BLaER1 (cell line): ENCODE measurements around the gene NEDD8.
A peak's percentile ranks its signal among the peaks of the same experiment; 100 is the strongest.
"Not testable (repeated sequence)": the region's sequence is repeated elsewhere in the genome, so short reads cannot be mapped to it uniquely, and the experiment has no call there.

Source experiments
- H3K27ac ChIP-seq: shearing (Covaris generic); formaldehyde crosslinking; 2 replicates; pipeline ENCODE4 v1.8.1; 2022
- H3K27me3 ChIP-seq: shearing (Covaris generic); formaldehyde crosslinking; 2 replicates; pipeline ENCODE4 v1.8.1; 2022
- H3K36me3 ChIP-seq: shearing (Covaris generic); formaldehyde crosslinking; 2 replicates; pipeline ENCODE4 v1.8.1; 2022
- H3K4me1 ChIP-seq: shearing (Covaris generic); formaldehyde crosslinking; 2 replicates; pipeline ENCODE4 v1.8.1; 2022
- H3K4me2 ChIP-seq: shearing (Covaris generic); formaldehyde crosslinking; 2 replicates; pipeline ENCODE4 v1.8.1; 2022
- H3K4me3 ChIP-seq: shearing (Covaris generic); formaldehyde crosslinking; 2 replicates; pipeline ENCODE4 v1.8.1; 2022
- H3K9ac ChIP-seq: shearing (Covaris generic); formaldehyde crosslinking; 2 replicates; pipeline ENCODE4 v1.8.1; 2022
- H3K9me3 ChIP-seq: shearing (Covaris generic); formaldehyde crosslinking; 2 replicates; pipeline ENCODE4 v1.8.1; 2022
- H4K20me1 ChIP-seq: shearing (Covaris generic); formaldehyde crosslinking; 2 replicates; pipeline ENCODE4 v1.8.1; 2022
- Cebpa-rat ChIP-seq: shearing (Covaris generic); IDR thresholded peaks from 2 replicates; pipeline ENCODE4 v1.8.1; 2022

The NEDD8 gene

DNA sequence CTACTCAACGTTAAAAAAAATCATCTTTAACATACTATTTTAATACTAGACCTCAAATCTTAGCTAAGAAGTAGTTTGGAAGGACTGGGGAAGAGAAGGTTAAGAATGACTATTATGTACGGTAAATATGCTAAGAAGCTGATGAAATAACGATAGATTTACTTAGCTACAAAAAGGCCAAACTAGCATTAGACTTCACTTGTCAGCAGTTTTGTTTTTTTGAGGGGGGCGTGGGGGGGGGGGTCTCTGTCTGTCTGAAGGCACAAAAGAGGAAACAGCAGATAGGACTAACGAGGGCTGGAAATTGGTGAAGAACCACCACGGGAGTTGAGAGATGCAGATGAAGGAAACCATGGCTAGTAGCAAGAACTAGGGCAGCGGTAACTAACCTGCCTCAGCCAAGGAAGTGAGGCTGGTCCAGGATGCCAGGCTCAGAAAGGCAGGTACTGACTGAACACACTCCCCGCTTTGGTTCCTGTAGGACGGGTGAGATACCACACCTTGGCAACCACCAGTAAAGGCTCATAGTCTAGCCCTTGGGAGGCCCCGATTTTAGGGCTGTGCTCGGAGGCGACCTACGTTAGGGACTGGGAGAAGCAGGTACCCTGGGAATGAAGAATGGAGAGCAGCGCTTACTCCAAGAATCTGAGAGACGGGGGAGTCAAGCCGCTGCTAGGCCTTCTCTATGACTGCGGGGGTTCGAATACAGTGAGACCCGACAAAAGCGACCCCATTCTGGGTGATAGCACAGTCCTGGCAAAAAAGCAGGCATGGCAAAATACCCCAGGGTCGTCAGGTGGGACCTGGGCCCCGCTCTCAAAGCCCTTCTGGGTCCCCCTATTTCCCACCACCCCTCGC is 675 bp downstream of the NEDD8 start:
- Histone ChIP-seq H3K27ac (peak overlapping the region; percentile 85), H3K4me3 (peak overlapping the region; percentile 85), H4K20me1 (peaks cover 8% of the 10 kb centered on the region; the same call in 1 of the 2 replicates), H3K4me1 (peaks cover 39% of the 10 kb centered on the region), H3K36me3 (peaks cover 49% of the 10 kb centered on the region), H3K9me3 (no peaks in the 10 kb centered on the region), H3K9ac (peak overlapping the region; percentile 89), H3K4me2 (peak overlapping the region; percentile 93), H3K27me3 (no peaks in the 10 kb centered on the region)
- no peak for TF ChIP-seq Cebpa-rat

DNA sequence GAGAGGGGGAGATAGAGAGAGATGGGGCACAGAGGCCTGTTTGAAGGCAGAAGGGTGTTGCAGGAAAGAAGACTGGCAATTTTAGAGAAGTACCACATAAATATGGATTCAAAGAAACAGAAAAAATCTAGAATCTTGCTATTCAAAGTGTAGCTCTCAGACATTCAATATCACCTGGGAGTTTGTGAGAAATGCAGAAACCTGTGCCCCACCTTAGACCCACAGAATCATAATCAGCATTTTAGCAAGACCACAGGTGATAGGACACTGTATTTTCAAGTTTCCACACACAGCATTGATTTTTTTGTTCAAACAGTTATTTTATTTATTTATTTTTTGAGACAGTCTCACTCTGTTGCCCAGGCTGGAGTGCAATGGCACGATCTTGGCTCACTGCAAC is 3.3 kb downstream of the NEDD8 start:
- no peaks in the 10 kb centered on the region for H3K9me3 ChIP-seq
- no peak overlapping the region for H3K4me2 ChIP-seq
- peaks cover 28% of the 10 kb centered on the region for H3K36me3 ChIP-seq
- TF ChIP-seq Cebpa-rat = no peak
- no peaks in the 10 kb centered on the region for H3K27me3 ChIP-seq
- H3K4me3 ChIP-seq = no peak overlapping the region
- H3K4me1 ChIP-seq = peaks cover 24% of the 10 kb centered on the region
- H4K20me1 ChIP-seq = peaks cover 25% of the 10 kb centered on the region; the same call in 1 of the 2 replicates
- no peak overlapping the region for H3K9ac ChIP-seq
- H3K27ac ChIP-seq = no peak overlapping the region

DNA sequence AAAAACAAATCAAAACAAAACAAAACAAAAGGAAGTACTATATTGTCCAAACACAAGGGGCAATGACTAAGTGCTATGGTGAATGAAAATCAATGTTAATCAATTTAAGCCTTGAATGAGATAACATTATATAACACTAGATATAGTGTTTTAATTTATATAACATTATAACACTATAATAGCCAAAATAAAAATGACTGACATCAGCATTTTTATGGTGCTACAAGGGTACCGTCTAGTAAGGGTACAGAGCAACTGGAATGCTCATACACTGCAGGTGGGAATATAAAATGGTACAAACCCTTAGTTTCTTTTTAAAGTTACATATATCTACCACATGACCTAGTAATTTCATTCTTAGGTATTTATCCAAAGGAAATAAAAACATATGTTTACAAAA is 5.7 kb downstream of the NEDD8 start:
- Histone ChIP-seq H3K4me3 (no peak overlapping the region), H3K9ac (no peak overlapping the region), H4K20me1 (peaks cover 45% of the 10 kb centered on the region), H3K27ac (no peak overlapping the region), H3K9me3 (no peaks in the 10 kb centered on the region), H3K4me2 (no peak overlapping the region), H3K36me3 (peaks cover 28% of the 10 kb centered on the region), H3K4me1 (peaks cover 15% of the 10 kb centered on the region), H3K27me3 (no peaks in the 10 kb centered on the region)
- no peak for TF ChIP-seq Cebpa-rat

DNA sequence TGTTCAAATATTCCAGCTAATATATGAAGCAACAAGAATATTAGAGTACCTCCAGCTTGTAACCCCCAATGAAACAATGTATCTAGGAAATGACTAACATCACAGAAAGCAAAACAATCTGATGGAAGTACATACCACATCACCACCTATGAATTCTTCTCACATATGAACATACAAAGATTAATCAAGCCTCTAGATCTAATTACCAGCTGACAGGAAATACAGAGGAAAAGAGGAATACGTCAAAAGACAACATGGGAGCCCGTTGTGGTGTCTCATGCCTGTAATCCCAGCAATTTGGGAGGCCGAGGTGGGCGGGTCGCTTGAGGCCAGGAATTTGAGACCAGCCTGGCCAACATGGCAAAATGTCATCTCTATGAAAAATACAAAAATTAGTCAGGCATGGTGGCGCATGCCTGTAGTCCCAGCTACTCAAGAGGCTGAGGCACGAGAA is 7.5 kb downstream of the NEDD8 start:
- Histone ChIP-seq H3K9ac (no peak overlapping the region), H3K27ac (no peak overlapping the region), H3K27me3 (no peaks in the 10 kb centered on the region), H3K4me2 (no peak overlapping the region), H3K36me3 (peaks cover 26% of the 10 kb centered on the region), H4K20me1 (peaks cover 63% of the 10 kb centered on the region), H3K9me3 (no peaks in the 10 kb centered on the region), H3K4me1 (peaks cover 3% of the 10 kb centered on the region; the same call in 1 of the 2 replicates), H3K4me3 (no peak overlapping the region)
- no peak for TF ChIP-seq Cebpa-rat

DNA sequence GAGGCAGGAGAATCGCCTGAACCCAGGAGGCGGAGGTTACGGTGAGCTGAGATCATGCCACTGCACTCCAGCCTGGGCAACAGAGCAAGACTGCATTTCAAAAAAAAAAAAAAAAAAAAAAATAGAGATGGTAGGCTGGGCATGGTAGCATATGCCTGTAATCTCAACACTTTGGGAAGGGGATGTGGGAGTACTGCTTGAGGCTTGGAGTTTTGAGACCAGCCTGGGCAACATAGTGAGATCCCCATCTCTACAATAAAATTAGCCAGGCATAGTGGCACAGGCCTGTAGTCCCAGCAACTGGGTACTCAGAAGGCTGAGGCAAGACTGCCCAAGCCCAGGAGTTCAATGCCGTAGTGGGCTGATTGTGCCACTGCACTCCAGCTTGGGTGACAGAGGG is 9.2 kb downstream of the NEDD8 start:
- peaks cover 65% of the 10 kb centered on the region for H4K20me1 ChIP-seq
- H3K4me3 ChIP-seq, H3K4me1 ChIP-seq, H3K27me3 ChIP-seq, H3K9me3 ChIP-seq, H3K27ac ChIP-seq, H3K9ac ChIP-seq, H3K4me2 ChIP-seq: not testable (repeated sequence)
- H3K36me3 ChIP-seq = peaks cover 21% of the 10 kb centered on the region

DNA sequence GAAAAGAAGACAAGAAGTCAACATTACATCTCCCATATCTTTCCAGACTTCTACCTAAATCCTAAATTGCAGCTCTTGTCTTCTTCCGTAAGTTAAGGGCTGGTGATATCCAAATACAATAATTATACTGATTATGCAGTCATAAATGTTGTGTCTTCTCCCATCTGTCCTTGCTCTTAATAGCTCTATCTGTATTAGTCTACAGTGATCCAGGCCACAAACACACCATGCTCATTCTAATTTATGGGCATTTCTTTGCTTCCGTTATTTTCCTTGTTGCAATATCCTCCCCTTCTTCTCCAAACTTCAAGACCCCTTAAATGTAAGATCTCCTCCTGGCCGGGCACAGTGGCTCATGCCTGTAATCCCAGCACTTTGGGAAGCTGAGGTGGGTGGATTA is 12.6 kb downstream of the NEDD8 start:
- Histone ChIP-seq H3K9ac (no peak overlapping the region), H3K27me3 (no peaks in the 10 kb centered on the region), H4K20me1 (peaks cover 42% of the 10 kb centered on the region), H3K4me1 (peaks cover 15% of the 10 kb centered on the region), H3K9me3 (no peaks in the 10 kb centered on the region), H3K4me3 (no peak overlapping the region), H3K36me3 (peaks cover 19% of the 10 kb centered on the region), H3K27ac (no peak overlapping the region), H3K4me2 (no peak overlapping the region)
- TF ChIP-seq Cebpa-rat = no peak

DNA sequence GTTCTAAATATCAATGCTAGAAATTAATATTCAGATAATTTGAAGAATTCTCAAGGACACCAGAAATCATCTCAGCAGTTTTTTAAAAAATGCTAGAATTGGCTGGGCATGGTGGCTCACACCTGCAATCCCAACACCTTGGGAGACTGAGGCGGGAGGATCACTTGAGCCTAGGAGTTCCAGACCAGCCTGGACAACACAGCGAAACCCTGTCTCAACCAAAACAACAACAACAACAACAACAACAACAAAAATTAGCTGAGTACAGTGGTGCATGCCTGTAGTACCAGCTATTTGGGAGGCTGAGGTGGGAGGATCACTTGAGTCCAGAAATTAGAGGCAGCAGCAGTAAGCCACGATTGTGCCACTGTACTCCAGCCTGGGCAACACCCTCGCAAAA is 13.1 kb downstream of the NEDD8 start:
- Histone ChIP-seq H3K27me3 (no peaks in the 10 kb centered on the region), H3K4me1 (peaks cover 19% of the 10 kb centered on the region), H3K9ac (no peak overlapping the region)

DNA sequence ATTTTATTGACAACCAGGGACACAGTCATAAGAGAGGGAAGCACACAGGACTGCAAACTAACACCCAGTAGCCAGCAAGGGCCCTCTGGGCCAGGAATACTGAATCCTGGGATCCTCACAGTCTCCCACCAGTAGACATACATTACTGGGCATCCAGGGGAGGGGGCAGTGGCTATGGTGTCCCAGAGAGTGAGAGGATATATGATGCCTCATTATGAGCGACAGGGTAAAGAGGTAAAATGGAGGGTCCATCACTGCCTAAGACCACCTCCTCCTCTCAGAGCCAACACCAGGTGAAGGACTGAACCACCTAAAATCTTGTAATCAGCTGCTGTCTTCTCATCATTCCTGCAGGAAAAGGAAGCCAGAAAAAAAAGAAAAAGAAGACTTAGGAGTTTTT is 15.3 kb downstream of the NEDD8 start:
- H3K27ac ChIP-seq, H3K4me3 ChIP-seq, H3K27me3 ChIP-seq, H3K9me3 ChIP-seq, H3K9ac ChIP-seq, H3K4me2 ChIP-seq: not testable (repeated sequence)
- peaks cover 33% of the 10 kb centered on the region for H3K4me1 ChIP-seq
- peaks cover 19% of the 10 kb centered on the region for H3K36me3 ChIP-seq
- peaks cover 24% of the 10 kb centered on the region for H4K20me1 ChIP-seq

More for the DNA sequence above, 13.1 kb downstream of the NEDD8 start:
- H4K20me1 ChIP-seq = peaks cover 40% of the 10 kb centered on the region
- H3K36me3 ChIP-seq = peaks cover 19% of the 10 kb centered on the region
- H3K4me2 ChIP-seq = no peak overlapping the region
- H3K27ac ChIP-seq = no peak overlapping the region
- TF ChIP-seq Cebpa-rat = no peak
- no peak overlapping the region for H3K4me3 ChIP-seq
- H3K9me3 ChIP-seq = no peaks in the 10 kb centered on the region

DNA sequence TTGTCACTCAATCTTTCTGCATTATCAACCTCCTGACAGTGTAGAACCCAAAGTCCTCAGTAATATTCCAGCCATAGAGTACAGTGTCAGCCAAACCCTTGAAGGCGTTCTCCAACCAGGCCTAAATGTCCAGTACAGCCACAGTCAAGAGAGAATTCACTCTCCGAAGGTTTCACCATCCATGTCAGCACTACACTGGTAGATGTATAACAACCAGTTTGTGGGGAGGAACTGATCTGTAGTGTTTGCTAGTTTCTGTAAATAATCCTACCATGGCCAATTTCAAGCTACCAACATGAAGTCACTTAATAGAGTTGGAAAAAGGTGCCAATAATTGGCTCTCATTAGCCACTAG is 15.8 kb downstream of the NEDD8 start:
- H3K4me2 ChIP-seq = peak overlapping the region; percentile 85; the same call in 1 of the 2 replicates
- H3K9me3 ChIP-seq = no peaks in the 10 kb centered on the region
- H3K4me1 ChIP-seq = peaks cover 38% of the 10 kb centered on the region
- H3K4me3 ChIP-seq = 0 out of 2 replicates have a peak overlapping the region, but pooled peaks have one; percentile 77
- peaks cover 22% of the 10 kb centered on the region for H3K36me3 ChIP-seq
- H4K20me1 ChIP-seq = peaks cover 19% of the 10 kb centered on the region
- no peaks in the 10 kb centered on the region for H3K27me3 ChIP-seq
- no peak overlapping the region for H3K27ac ChIP-seq
- H3K9ac ChIP-seq = no peak overlapping the region
- TF ChIP-seq Cebpa-rat = no peak

DNA sequence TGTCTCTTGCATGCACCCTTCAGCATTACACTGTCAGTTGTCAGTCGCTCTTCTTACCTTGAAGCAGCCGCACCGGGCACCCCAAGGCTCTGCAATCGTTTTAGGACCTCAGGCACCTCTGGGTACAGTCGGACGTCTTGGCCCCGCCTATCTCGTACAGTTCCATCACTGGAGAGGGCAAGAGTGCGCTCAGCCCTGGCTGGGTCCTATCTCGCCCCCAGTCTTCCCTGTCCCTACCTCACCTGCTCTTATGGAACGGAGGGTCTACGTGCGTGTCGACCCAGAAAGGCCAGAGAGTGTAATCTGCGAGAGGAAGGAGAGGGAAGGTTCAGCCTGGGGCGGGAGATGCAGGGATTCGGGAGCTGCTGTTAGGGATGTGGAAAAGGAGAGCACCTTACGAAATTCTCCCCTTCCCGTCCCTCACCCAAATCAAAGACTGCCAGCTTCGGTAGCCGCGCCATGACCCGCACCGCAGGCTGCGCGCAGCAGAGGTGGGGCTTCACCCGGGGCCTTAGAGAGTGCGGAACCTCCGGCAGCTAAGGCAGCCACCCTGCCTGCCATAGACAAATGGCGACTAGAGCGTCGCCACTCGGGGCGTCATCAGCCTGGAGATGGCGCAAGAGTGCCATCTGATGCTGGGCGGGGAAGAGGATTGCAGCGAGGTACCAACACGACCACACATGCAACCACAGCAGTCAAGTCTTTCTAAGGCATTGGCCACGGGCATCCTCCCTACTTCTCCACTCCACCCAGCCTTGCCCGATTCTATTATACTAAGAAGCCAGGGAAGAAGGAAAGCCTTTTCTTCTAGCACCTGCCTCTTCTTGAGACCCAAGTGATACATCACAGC is 16.4 kb downstream of the NEDD8 start, which contains the start of gene MDP1:
Gene MDP1, minus strand, starts transcription at position 572 of the 850 bp plus-strand sequence. Its CDS starts 111 bp downstream, at position 461.
- Histone ChIP-seq H3K27ac (peak within 1 kb of the TSS; percentile 77), H3K4me1 (peaks cover 42% of the 10 kb centered on the region), H3K36me3 (peaks cover 28% of the 10 kb centered on the region), H3K9me3 (no peaks in the 10 kb centered on the region), H3K9ac (peak within 1 kb of the TSS; percentile 89), H3K4me3 (peak within 1 kb of the TSS; percentile 77), H3K4me2 (peak within 1 kb of the TSS; percentile 85), H3K27me3 (no peaks in the 10 kb centered on the region), H4K20me1 (peaks cover 13% of the 10 kb centered on the region; the same call in 1 of the 2 replicates)
- peak; percentile 94 for TF ChIP-seq Cebpa-rat
